KMS-11 (cell line): ENCODE measurements around the gene SNUPN.

Source experiments
- H2AFZ ChIP-seq: fragments of 200-600 bp; sonication (generic); 2 replicates; pipeline ENCODE4 v1.6.1; 2016; ENCODE audit warnings: antibody characterized with exemption, mixed run types, low read depth
- H3K27ac ChIP-seq: fragments of 200-600 bp; sonication (generic); 2 replicates; pipeline ENCODE4 v1.6.1; 2016; ENCODE audit warnings: mild to moderate bottlenecking, mixed run types
- H3K27me3 ChIP-seq: fragments of 200-600 bp; sonication (generic); 2 replicates; pipeline ENCODE4 v1.6.1; 2017; ENCODE audit warnings: mild to moderate bottlenecking, low read depth, mixed run types, moderate library complexity; ENCODE audit not compliant: insufficient read depth
- H3K36me3 ChIP-seq: fragments of 200-600 bp; sonication (generic); 2 replicates; pipeline ENCODE4 v1.6.1; 2017; ENCODE audit warnings: mild to moderate bottlenecking, mixed run types; ENCODE audit not compliant: insufficient read depth
- H3K4me1 ChIP-seq: fragments of 200-600 bp; sonication (generic); 2 replicates; pipeline ENCODE4 v1.6.1; 2016; ENCODE audit warnings: mild to moderate bottlenecking, low read depth, mixed run types; ENCODE audit not compliant: poor library complexity, severe bottlenecking
- H3K4me2 ChIP-seq: fragments of 200-600 bp; sonication (generic); 2 replicates; pipeline ENCODE4 v1.7.0; 2016; ENCODE audit warnings: mild to moderate bottlenecking, mixed run types
- H3K4me3 ChIP-seq: fragments of 200-600 bp; sonication (generic); IDR thresholded peaks from 2 replicates; pipeline ENCODE4 v1.6.1; 2017; ENCODE audit warnings: low read depth, low read length, mixed read lengths; ENCODE audit not compliant: insufficient read depth
- H3K79me2 ChIP-seq: fragments of 200-600 bp; sonication (generic); 2 replicates; pipeline ENCODE4 v1.6.1; 2016; ENCODE audit warnings: low read depth, mixed run types; ENCODE audit not compliant: insufficient read depth
- H3K9ac ChIP-seq: fragments of 200-600 bp; sonication (generic); 2 replicates; pipeline ENCODE4 v1.6.1; 2016; ENCODE audit warnings: mild to moderate bottlenecking, mixed run types
- H4K20me1 ChIP-seq: fragments of 200-600 bp; sonication (generic); 2 replicates; pipeline ENCODE4 v1.6.1; 2016; ENCODE audit warnings: mild to moderate bottlenecking, mixed run types; ENCODE audit not compliant: insufficient read depth
- CTCF ChIP-seq: fragments of 200-600 bp; sonication (generic); conservative IDR thresholded peaks from 2 replicates; pipeline ENCODE4 v1.6.1; 2017; ENCODE audit warnings: low read depth, mild to moderate bottlenecking, antibody characterized with exemption, low read length, moderate library complexity, mixed read lengths

The SNUPN gene

GRCh38 chr15:75659928-75660645 is 34.6 kb upstream of the SNUPN start:
- no peaks in the 10 kb centered on the region for H3K36me3 ChIP-seq
- H3K27me3 ChIP-seq = no peaks in the 10 kb centered on the region
- no peak overlapping the region for H3K9ac ChIP-seq
- H3K79me2 ChIP-seq = no peaks in the 10 kb centered on the region
- no peak for TF ChIP-seq CTCF
- H3K27ac ChIP-seq = no peak overlapping the region
- H3K4me2 ChIP-seq = no peak overlapping the region
- no peaks in the 10 kb centered on the region for H3K4me1 ChIP-seq
- H4K20me1 ChIP-seq = no peaks in the 10 kb centered on the region
- H3K4me3 ChIP-seq = no peak overlapping the region
- H2AFZ ChIP-seq = no peak overlapping the region

GRCh38 chr15:75659141-75659771 is 33.7 kb upstream of the SNUPN start:
- Histone ChIP-seq H3K79me2 (no peaks in the 10 kb centered on the region), H3K36me3 (no peaks in the 10 kb centered on the region)

GRCh38 chr15:75656813-75657212 is 31.3 kb upstream of the SNUPN start:
- no peak for TF ChIP-seq CTCF
- no peaks in the 10 kb centered on the region for H4K20me1 ChIP-seq
- no peaks in the 10 kb centered on the region for H3K4me1 ChIP-seq

More at GRCh38 chr15:75659141-75659771, 33.7 kb upstream of the SNUPN start:
- H3K9ac ChIP-seq = no peak overlapping the region
- no peak for TF ChIP-seq CTCF
- H4K20me1 ChIP-seq = no peaks in the 10 kb centered on the region
- H3K4me1 ChIP-seq = no peaks in the 10 kb centered on the region
- no peak overlapping the region for H2AFZ ChIP-seq
- no peak overlapping the region for H3K4me2 ChIP-seq
- H3K4me3 ChIP-seq = no peak overlapping the region
- H3K27ac ChIP-seq = no peak overlapping the region
- no peaks in the 10 kb centered on the region for H3K27me3 ChIP-seq

GRCh38 chr15:75656331-75656730 is 30.8 kb upstream of the SNUPN start:
- Histone ChIP-seq H3K27me3 (no peaks in the 10 kb centered on the region), H3K4me3 (no peak overlapping the region), H3K4me2 (no peak overlapping the region), H3K4me1 (no peaks in the 10 kb centered on the region), H3K9ac (no peak overlapping the region), H3K36me3 (no peaks in the 10 kb centered on the region), H3K27ac (no peak overlapping the region), H2AFZ (no peak overlapping the region), H4K20me1 (no peaks in the 10 kb centered on the region), H3K79me2 (no peaks in the 10 kb centered on the region)
- TF ChIP-seq CTCF = no peak

More at GRCh38 chr15:75656813-75657212, 31.3 kb upstream of the SNUPN start:
- H3K9ac ChIP-seq = no peak overlapping the region
- no peaks in the 10 kb centered on the region for H3K79me2 ChIP-seq
- H3K27ac ChIP-seq = no peak overlapping the region
- H3K4me3 ChIP-seq = no peak overlapping the region
- no peaks in the 10 kb centered on the region for H3K27me3 ChIP-seq
- no peak overlapping the region for H3K4me2 ChIP-seq
- H2AFZ ChIP-seq = no peak overlapping the region
- no peaks in the 10 kb centered on the region for H3K36me3 ChIP-seq
